Measurements from ENCODE around the gene ADGRV1.

The ADGRV1 gene

GRCh38 chr5:91079037-91079436 lies 520.4 kb downstream of the ADGRV1 start:
- DNase-seq = no peak

DNA sequence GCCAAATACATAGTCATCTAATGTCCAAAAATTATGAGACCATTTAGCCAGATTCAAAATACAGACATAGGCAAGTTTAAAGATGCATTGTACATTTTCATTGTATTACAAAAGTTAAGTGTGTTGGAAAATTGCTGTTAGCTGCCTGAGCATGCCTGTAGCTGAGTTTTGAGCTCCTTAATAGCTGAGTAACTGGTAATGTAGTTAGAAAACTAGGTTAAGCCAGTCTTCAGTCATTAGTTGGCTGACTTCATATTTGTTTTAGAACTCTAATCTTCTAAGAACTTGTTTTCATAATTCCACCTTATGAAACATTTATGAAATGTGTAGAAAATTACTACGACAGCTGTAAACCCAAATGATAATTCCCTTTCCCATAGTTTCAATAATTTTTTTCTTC lies 531.2 kb downstream of the ADGRV1 start:
- no peak for DNase-seq

- DNase-seq = no peak
These were observed 532.4 kb downstream of the ADGRV1 start for GRCh38 chr5:91090995-91091394.

- no peak for DNase-seq
These were observed 533.1 kb downstream of the ADGRV1 start for GRCh38 chr5:91091471-91092234.

- DNase-seq = no peak
These were observed 534.5 kb downstream of the ADGRV1 start for GRCh38 chr5:91092859-91093783.

DNA sequence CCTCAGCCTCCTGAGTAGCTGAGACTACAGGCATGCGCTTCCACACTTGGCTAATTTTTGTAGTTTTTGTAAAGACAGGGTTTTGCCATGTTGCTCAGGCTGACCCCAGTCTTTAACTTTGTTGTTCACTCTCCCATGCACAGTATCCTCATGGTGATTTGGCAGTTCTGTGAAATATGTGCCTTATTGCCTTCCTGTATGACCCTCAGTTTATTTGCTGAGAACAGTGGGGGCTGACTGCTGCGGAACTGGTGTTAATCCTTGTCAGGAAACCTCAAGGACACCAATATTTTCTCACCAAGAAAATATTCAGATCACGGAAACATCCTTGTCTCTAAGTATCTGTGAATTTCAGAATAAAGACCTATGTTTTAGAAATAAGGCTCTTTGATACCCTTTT lies 536.7 kb downstream of the ADGRV1 start:
- DNase-seq = no peak

- no peak for DNase-seq
These were observed 537.3 kb downstream of the ADGRV1 start for GRCh38 chr5:91095786-91096385.

GRCh38 chr5:91098541-91098940 lies 539.9 kb downstream of the ADGRV1 start:
- no peak for DNase-seq

GRCh38 chr5:91101600-91102379 lies 543.2 kb downstream of the ADGRV1 start:
- peak; percentile 48 for DNase-seq

GRCh38 chr5:91103353-91104061 lies 544.9 kb downstream of the ADGRV1 start:
- DNase-seq = no peak

- DNase-seq = no peak
These were observed 545.5 kb downstream of the ADGRV1 start for GRCh38 chr5:91104062-91104448.

DNA sequence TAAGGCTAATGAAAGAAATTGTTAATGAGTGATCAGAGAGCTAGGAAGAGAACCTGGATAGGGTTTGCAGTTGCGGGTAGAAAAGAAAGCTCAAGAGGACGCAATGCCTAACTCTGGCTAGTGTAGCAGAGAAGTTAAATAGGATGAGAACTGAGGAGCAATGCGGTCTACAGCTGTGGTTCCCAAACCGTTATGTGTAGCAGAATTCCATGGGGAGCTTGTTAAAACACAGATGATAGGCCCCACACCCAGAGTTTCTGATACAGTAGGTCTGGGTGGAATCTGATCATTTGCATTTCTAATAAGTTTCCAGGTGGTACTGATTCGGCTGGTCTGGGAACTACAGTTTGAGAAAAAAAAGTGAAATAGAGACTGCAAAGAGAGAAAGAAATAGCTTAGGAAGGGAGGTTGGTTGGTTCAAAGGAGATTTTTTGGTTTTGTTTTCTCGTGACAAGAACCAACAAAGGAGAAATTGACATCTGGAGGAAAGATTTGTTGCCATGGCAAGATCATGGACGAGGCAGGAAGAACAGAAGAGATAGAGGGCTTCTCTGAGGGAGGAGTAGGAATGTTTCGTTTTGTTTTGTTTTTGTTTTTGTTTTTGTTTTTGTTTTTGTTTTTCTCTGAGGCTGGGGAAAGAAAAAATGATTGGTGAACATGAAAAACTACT lies 548.4 kb downstream of the ADGRV1 start:
- no peak for DNase-seq

DNA sequence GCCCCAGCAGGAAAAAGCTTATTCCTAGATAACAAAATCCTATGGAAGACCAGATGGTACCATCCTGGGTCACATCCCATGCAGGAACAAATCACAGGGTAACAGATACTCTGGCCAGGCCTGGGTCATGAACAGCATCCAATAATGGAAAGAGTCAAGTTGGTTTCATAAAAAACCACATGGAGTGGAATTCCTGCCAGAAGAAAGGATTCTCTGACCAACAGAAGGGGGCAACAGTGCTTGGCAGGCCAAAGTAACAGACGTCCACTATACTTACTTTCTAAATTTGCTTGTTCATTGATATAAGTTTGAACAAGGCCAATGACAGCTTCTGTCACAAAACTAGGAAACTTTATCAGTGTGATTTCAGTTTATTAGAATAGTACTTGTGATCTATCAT lies 551.0 kb downstream of the ADGRV1 start:
- DNase-seq = no peak

GRCh38 chr5:91110686-91111085 lies 552.1 kb downstream of the ADGRV1 start:
- DNase-seq = no peak

GRCh38 chr5:91111473-91112238 lies 553.1 kb downstream of the ADGRV1 start:
- no peak for DNase-seq

DNA sequence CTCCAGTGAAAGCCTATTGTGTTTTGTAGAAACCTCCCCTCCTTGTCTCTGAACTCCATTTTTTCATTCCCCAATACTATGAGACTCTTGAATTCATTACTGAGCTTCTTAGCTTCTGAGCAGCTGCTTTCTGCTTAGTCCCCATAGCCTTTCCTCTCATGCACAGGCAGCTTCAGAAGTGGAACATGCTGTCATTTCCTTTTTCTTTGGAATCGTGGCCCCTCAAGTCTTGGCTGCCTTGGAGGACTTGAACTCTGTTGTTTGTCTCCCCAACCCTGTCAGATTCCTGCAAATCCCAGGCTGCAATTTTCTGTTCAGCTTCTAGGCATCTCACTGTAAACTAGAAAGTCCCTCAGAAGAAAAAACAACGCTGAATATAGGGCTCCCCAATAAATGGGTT lies 556.1 kb downstream of the ADGRV1 start:
- no peak for DNase-seq

DNA sequence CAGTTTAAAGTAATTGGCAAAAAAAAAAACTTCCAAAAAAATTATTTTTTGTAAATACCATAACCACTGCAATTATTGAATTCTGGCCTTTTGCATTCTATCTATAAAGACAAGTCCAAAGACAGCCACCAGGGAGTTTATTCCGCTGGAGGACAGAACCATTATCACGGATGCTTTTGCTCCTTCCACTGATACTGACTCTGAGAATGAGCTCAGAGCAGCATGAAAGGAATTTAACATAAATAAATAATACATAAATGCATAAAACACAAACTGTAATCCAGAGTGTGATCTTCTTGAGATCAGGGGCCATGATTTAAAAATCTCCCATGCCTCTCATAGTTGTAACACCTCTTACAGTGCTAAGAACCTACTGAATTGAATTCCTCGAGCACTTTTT lies 559.8 kb downstream of the ADGRV1 start:
- no peak for DNase-seq

DNA sequence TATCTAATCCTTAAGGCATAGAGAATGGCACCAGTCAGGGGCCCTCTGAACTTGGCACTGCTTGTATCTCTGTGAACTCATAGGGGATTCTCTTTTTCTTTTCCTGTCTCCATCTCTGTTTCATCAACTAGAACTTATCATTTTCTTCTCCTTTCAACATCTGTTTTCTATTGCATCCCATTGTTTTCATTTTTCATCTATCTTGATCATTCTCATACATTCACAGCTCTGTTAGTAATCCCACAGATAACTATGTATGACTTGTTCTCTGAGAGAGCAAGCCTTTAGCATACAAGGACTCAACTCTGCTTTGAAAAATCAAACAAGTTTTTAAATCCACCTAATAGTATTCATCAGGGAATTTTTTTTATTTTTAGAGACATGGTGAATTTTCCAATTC lies 560.2 kb downstream of the ADGRV1 start:
- no peak for DNase-seq

- no peak for DNase-seq
These were observed 560.6 kb downstream of the ADGRV1 start for GRCh38 chr5:91119217-91119616.

GRCh38 chr5:91119981-91120850 lies 561.6 kb downstream of the ADGRV1 start:
- DNase-seq = no peak
